Measurements from ENCODE around the gene ICAM2.

DNA sequence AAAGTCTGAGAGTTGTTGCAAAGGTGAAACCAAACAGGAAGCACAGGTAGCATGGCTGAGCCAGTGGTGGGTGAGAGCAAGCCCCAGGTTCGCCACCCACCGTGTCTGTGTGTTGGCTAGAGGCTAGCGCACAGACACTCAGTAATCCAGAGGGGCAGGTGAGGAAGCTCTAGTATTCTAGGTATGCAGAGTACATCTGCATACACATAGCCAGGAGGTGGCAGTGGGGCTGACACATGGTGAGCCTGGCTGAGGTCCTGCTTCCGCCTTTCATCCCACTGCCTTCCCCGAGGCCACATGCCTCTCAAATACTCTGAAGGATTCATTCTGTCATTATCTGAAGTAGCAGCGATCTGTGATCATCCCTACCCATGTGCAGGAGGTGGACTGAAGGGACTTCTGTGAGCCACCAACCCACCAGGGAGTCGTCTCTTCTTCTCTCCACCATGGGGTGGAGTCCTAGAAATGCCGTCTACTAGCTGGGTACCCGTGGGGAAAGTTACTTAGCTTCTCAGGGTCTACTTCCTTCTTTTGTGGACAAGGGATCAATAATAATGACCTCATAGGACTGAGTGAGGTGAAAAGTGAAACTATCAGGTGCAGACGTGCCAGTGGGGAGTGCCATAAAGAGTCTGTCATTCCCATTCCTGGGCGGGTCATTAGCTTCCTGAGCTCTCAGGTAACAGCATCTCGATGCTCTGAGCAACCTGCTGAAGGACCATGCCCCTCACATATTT lies 36.0 kb upstream of the ICAM2 start:
- TF ChIP-seq, protein P1, sequence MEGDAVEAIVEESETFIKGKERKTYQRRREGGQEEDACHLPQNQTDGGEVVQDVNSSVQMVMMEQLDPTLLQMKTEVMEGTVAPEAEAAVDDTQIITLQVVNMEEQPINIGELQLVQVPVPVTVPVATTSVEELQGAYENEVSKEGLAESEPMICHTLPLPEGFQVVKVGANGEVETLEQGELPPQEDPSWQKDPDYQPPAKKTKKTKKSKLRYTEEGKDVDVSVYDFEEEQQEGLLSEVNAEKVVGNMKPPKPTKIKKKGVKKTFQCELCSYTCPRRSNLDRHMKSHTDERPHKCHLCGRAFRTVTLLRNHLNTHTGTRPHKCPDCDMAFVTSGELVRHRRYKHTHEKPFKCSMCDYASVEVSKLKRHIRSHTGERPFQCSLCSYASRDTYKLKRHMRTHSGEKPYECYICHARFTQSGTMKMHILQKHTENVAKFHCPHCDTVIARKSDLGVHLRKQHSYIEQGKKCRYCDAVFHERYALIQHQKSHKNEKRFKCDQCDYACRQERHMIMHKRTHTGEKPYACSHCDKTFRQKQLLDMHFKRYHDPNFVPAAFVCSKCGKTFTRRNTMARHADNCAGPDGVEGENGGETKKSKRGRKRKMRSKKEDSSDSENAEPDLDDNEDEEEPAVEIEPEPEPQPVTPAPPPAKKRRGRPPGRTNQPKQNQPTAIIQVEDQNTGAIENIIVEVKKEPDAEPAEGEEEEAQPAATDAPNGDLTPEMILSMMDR (IDR thresholded peaks at IDR 0.05), result peak in 1 of 4 donors; percentile 14
- no peak for TF ChIP-seq POLR2A (IDR thresholded peaks at IDR 0.05)
